ENCODE data around the gene CAD. TPM values are rescaled to one million over a fixed set of nuclear protein-coding genes. Genes with fewer than 3 reads are reported as not detected.
A peak's percentile ranks its signal among the peaks of the same experiment; 100 is the strongest.

Gene CAD
- total RNA-seq, 2 experiments from 2014 or later, result 132 to 173 TPM

DNA sequence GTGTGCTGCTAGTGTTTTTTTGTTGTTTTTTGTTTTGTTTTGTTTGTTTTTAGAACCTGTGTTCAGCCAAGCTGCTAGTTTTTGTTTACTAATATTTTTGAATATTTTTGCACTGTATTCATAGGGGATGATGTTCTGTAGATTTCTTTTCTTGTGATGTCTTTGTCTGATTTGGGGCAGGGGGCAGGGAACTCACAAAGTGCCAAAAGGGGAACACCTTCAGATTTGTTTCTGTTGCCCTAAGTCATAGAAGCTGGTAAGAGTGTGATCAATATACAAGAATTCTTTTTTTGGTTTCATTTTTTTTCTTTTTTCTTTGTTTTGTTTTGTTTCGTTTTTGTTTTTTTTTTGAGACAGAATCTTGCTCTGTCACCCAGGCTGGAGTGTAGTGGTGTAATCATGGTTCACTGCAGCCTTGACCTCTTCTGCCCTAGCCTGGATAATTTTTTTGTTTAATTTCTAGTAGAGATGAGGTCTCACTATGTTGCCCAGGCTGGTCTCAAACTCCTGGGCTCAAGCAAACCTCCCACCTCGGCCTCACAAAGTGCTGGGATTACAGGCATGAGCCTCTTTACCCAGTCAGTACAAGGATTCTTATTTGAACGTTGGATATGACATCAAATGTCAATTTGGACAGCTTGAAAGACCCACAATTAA lies 37.7 kb upstream of the CAD start:
- DNase-seq (ENCODE audit: low spot score), result no peak
- intact Hi-C loops (cut with micrococcal nuclease; ENCODE audit: unreplicated experiment), result no loop called here
- Histone ChIP-seq H3K27ac (ENCODE audit: low read depth, low read length, poor library complexity, severe bottlenecking) (no peak overlapping the region), H4K20me1 (ENCODE audit: insufficient read depth, low read length) (no peaks in the 10 kb centered on the region), H3K4me3 (ENCODE audit: low read depth, low read length, poor library complexity, severe bottlenecking) (no peak overlapping the region), H3K9me3 (ENCODE audit: low read length) (no peaks in the 10 kb centered on the region), H3K36me3 (ENCODE audit: insufficient read depth, low read length) (no peaks in the 10 kb centered on the region), H3K9me2 (ENCODE audit: insufficient read depth, low read length) (no peaks in the 10 kb centered on the region), H3K4me2 (ENCODE audit: low read length) (peak overlapping the region; percentile 51), H2AFZ (ENCODE audit: low read length) (peak overlapping the region; percentile 21; the same call in 1 of the 2 replicates), H3K4me1 (ENCODE audit: insufficient read depth, low read length, poor library complexity, severe bottlenecking) (peaks cover 53% of the 10 kb centered on the region), H3K79me2 (ENCODE audit: insufficient read depth, low read depth, low read length) (no peaks in the 10 kb centered on the region)
- ChIA-PET CTCF (ENCODE audit: unreplicated experiment) (no interaction called here), POLR2A (interaction anchor here (1.0 kb wide), 1 partner anchor 102 kb away, joined by 3 read pairs; no protein-coding TSS in a partner anchor)
- no TSS peak for BruUV-seq (replicated peaks)
- TF ChIP-seq, protein P1, sequence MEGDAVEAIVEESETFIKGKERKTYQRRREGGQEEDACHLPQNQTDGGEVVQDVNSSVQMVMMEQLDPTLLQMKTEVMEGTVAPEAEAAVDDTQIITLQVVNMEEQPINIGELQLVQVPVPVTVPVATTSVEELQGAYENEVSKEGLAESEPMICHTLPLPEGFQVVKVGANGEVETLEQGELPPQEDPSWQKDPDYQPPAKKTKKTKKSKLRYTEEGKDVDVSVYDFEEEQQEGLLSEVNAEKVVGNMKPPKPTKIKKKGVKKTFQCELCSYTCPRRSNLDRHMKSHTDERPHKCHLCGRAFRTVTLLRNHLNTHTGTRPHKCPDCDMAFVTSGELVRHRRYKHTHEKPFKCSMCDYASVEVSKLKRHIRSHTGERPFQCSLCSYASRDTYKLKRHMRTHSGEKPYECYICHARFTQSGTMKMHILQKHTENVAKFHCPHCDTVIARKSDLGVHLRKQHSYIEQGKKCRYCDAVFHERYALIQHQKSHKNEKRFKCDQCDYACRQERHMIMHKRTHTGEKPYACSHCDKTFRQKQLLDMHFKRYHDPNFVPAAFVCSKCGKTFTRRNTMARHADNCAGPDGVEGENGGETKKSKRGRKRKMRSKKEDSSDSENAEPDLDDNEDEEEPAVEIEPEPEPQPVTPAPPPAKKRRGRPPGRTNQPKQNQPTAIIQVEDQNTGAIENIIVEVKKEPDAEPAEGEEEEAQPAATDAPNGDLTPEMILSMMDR (conservative IDR thresholded peaks at IDR 0.05; ENCODE audit: low read length), result no peak
- no peak for TF ChIP-seq EZH2phosphoT487 (IDR thresholded peaks at IDR 0.05; ENCODE audit: borderline replicate concordance, low read depth, low read length)

DNA sequence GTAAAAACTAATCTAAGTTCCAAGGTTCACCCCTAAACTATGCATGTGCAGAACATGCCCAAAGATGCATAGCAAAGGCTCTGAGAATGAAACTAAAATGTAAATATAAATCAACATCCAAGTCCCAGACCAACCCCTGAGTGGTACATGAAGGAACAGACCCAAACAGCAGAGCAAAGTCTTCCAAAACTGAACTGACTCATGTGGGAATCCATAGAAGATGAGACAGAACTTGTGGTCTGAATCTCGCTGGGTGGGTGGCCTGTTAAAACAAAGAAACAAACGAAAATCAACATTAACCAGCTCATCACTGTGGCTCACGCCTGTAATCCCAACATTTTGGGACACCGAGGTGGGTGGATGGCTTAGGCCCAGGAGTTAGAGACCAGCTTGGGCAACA lies 34.8 kb upstream of the CAD start:
- Histone ChIP-seq H3K9me3 (ENCODE audit: low read length) (no peaks in the 10 kb centered on the region), H3K4me2 (ENCODE audit: low read length) (no peak overlapping the region), H2AFZ (ENCODE audit: low read length) (no peak overlapping the region), H3K27ac (ENCODE audit: low read depth, low read length, poor library complexity, severe bottlenecking) (no peak overlapping the region), H3K9me2 (ENCODE audit: insufficient read depth, low read length) (no peaks in the 10 kb centered on the region), H4K20me1 (ENCODE audit: insufficient read depth, low read length) (no peaks in the 10 kb centered on the region), H3K4me1 (ENCODE audit: insufficient read depth, low read length, poor library complexity, severe bottlenecking) (peaks cover 49% of the 10 kb centered on the region), H3K79me2 (ENCODE audit: insufficient read depth, low read depth, low read length) (no peaks in the 10 kb centered on the region), H3K4me3 (ENCODE audit: low read depth, low read length, poor library complexity, severe bottlenecking) (no peak overlapping the region), H3K36me3 (ENCODE audit: insufficient read depth, low read length) (no peaks in the 10 kb centered on the region)
- BruUV-seq (replicated peaks), result no TSS peak
- CTCF ChIA-PET (ENCODE audit: unreplicated experiment), result no interaction called here
- POLR2A ChIA-PET, result interaction anchor here (0.6 kb wide), 1 partner anchor 83 kb away, joined by 3 read pairs; no protein-coding TSS in a partner anchor
- intact Hi-C loops (cut with micrococcal nuclease; ENCODE audit: unreplicated experiment), result no loop called here
- DNase-seq (ENCODE audit: low spot score), result no peak
- TF ChIP-seq, protein P1 (conservative IDR thresholded peaks at IDR 0.05; ENCODE audit: low read length), result no peak
- TF ChIP-seq EZH2phosphoT487 (IDR thresholded peaks at IDR 0.05; ENCODE audit: borderline replicate concordance, low read depth, low read length), result no peak

DNA sequence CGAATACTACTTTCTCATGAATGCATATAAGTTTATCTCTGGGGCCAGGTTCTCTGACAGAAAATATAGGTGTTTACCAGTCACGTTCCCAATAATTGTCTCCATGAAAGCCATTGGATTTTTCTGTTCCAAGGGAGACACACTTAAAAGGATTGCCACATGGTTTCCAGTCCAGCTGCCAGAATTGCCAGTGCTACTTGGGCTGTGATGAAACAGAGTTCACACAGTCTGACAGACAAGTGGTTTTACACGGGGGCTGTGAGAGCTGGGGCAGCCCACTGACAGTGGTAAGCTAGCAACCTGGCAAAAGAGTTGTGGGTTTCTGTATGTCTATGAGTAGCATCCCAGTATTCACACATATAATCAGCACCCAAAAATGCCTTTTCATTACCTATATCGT lies 33.1 kb upstream of the CAD start:
- no peaks in the 10 kb centered on the region for H3K9me2 ChIP-seq (ENCODE audit: insufficient read depth, low read length)
- H3K79me2 ChIP-seq (ENCODE audit: insufficient read depth, low read depth, low read length), result no peaks in the 10 kb centered on the region
- no peak for DNase-seq (ENCODE audit: low spot score)
- TF ChIP-seq, protein P1 (conservative IDR thresholded peaks at IDR 0.05; ENCODE audit: low read length), result no peak
- no peak for TF ChIP-seq EZH2phosphoT487 (IDR thresholded peaks at IDR 0.05; ENCODE audit: borderline replicate concordance, low read depth, low read length)
- no peaks in the 10 kb centered on the region for H3K36me3 ChIP-seq (ENCODE audit: insufficient read depth, low read length)
- H3K4me3 ChIP-seq (ENCODE audit: low read depth, low read length, poor library complexity, severe bottlenecking), result no peak overlapping the region
- BruUV-seq (replicated peaks), result no TSS peak
- H3K27ac ChIP-seq (ENCODE audit: low read depth, low read length, poor library complexity, severe bottlenecking), result no peak overlapping the region
- intact Hi-C loops (cut with micrococcal nuclease; ENCODE audit: unreplicated experiment), result no loop called here
- ChIA-PET POLR2A (no interaction called here), CTCF (ENCODE audit: unreplicated experiment) (no interaction called here)
- H3K4me2 ChIP-seq (ENCODE audit: low read length), result no peak overlapping the region
- H3K4me1 ChIP-seq (ENCODE audit: insufficient read depth, low read length, poor library complexity, severe bottlenecking), result peaks cover 32% of the 10 kb centered on the region
- no peaks in the 10 kb centered on the region for H3K9me3 ChIP-seq (ENCODE audit: low read length)
- no peaks in the 10 kb centered on the region for H4K20me1 ChIP-seq (ENCODE audit: insufficient read depth, low read length)
- H2AFZ ChIP-seq (ENCODE audit: low read length), result peak overlapping the region; percentile 7; the same call in 1 of the 2 replicates

Measured in OCI-LY7 (cell line).